HG02759 (cell line): ENCODE data around the gene NALCN.

Experiments
- ATAC-seq: cut with Tn5 transposase; IDR thresholded peaks from one replicate; pipeline ENCODE4 v1.9.1; 2021; ENCODE audit warnings: mild to moderate bottlenecking, moderate library complexity; ENCODE audit not compliant: unreplicated experiment

NALCN gene

DNA sequence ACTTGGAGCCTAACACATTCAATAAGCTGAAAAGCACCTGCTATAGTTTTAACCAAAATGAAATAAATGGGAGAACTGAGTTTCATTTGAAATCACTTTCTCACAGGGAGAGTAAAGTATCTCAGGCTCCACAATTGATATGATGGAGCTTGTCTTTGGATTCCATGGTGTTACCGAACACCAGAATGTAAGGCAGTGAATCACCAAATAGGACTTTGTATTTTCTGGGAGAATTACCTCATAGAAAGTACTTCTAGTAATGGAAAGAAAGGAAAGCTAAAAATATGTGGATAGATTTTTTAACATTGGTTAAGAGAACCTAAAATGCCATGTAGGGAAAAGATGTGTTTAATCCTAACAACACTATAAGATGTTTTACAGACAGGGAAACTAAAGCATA is 123.6 kb downstream of the NALCN start:
- no peak for ATAC-seq

GRCh38 chr13:101291646-101292515 is 124.4 kb downstream of the NALCN start:
- ATAC-seq: no peak

- no peak for ATAC-seq
Measured at GRCh38 chr13:101291206-101291605, 125.1 kb downstream of the NALCN start.

- no peak for ATAC-seq
Measured at GRCh38 chr13:101289764-101290163, 126.5 kb downstream of the NALCN start.

GRCh38 chr13:101283782-101284181 is 132.5 kb downstream of the NALCN start:
- no peak for ATAC-seq

GRCh38 chr13:101272886-101273285 is 143.4 kb downstream of the NALCN start:
- no peak for ATAC-seq

DNA sequence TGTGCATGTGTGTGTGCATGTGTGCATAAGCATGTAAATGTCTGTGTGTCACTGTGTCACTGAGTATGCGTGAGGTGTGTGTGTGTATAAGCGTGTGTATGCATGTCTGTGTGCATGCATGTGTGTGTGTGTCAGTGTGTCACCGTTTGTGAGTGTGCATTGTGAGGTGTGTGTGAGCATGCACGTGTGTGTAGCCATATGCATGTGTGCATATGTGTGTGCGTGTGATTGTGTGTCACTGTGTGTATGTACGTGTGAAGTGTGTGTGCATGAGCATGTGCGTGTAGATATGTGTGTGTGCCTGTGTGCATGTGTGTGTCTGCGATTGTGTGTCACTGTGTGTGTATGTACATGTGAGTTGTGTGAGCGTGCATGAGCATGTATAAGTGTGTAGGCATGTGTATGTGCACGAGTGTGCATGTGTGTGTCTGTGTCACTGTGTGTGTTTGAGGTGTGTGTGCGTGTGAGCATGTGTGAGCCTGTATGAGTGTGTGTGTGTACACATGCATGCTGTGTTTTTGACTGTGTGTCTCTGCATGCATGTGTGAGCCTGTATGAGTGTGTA is 144.5 kb downstream of the NALCN start:
- ATAC-seq: no peak

- ATAC-seq: no peak
Measured at GRCh38 chr13:101267656-101268055, 148.7 kb downstream of the NALCN start.

- no peak for ATAC-seq
Measured at GRCh38 chr13:101265934-101266333, 150.4 kb downstream of the NALCN start.

DNA sequence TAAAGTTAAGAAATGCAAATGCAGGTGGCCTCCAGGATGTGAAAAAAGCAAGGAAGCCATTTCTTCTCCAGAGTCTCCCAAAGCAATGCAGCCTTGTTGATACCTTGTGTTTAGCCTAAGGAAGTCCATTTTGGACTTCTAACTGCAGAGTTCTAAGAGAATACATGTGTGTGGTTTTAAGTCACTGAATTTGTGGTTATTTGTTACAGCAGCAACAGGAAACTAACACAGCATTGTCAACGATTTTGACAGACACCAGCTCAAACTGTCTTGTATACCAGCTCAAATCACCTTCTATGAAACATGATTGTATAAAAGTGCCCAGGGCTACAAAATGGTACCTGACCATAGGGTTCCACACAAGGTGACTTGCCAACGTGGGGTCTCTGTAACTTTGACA is 151.4 kb downstream of the NALCN start:
- no peak for ATAC-seq

GRCh38 chr13:101262306-101262705 is 154.0 kb downstream of the NALCN start:
- peak; percentile 72 for ATAC-seq

DNA sequence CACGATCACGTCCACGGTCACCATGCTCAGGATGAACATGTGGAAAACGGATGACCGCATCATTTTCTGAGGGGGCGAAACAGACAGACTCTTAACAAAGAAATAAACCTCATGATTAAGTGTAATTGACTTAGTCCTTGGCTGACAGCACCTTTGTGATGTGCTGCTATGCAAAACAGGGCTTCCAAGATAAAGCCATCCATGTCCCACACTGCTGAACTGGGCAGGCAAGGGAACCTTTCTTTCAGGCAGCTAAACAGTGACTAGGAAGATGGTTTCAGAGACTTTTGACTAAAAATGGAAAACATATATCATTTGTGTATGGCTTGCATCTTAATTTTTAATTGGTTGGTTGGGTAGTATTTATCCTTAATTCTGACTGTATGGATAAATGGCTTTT is 157.8 kb downstream of the NALCN start:
- no peak for ATAC-seq

DNA sequence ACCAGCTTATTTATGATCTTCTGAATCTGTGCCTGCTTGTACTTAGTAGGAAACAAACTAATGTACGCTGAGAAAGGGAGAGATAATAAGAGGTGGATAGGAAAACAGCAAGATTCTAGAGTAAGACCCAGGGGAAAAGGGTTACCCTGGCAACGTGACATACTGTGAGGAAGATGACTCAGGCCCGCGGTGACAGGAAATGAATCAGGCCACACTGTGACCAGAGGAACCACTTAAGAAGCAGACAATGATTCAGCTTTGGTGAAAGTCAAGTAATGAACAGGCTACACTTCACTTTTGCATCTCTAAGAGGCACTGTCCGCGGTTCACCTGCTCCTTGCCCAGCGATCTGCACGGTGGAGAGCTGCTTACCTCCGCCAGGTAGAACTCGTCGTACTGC is 158.2 kb downstream of the NALCN start:
- peak; percentile 95 for ATAC-seq

DNA sequence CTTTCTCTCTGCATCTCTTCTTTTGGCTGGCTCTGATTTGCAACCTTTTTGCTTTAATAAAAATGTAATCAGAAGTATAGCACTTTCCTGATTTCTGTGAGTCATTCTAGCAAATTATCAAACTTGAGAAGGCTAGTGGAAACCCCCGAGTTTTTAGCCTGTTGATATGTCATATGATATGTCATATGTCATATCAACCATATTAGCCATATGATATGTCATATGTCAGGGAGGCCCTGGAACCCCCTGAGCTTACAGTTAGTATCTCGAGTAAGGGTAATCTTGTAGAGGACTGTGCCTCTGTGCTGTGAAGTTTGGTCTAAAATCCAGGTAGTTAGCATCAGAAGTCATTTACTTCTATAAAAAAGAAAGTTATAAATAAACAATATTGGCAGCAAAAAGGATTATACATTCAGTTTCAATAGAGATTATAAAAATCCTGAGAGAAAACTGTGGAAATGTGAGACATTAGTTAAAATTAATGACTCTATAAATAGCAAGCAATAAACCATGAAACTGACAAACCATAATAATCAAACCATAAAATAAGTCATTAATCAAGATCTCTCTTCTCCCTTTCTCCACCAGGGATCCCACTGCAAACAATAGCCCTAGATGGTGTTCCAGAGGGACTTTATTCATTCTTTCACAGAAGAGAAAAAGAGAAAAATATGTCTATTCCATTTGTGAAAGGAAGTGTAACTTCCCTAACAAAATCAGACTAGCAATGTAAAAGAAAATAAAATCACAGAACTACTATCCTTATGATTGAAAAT is 167.4 kb downstream of the NALCN start:
- ATAC-seq: no peak

DNA sequence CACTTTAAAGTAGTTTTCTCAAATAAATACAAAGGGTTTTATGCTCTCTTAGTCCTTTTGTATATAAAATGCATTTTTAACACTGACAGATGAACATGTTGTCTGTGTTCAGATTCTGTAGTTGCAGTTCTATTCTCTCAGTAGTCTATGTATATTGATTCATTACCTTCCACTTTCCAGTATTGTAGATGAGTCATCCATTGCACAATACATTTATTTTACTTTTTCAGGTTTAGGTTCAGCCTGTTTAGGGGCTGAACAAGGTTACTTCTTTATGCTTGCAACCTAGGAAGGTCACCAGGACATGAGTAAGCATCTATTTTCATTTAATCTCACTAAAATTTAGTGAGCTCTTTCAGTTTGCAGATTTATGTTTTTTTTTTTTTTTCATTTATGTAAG is 173.6 kb downstream of the NALCN start:
- ATAC-seq: no peak

- ATAC-seq: no peak
Measured at GRCh38 chr13:101238555-101238954, 177.8 kb downstream of the NALCN start.

DNA sequence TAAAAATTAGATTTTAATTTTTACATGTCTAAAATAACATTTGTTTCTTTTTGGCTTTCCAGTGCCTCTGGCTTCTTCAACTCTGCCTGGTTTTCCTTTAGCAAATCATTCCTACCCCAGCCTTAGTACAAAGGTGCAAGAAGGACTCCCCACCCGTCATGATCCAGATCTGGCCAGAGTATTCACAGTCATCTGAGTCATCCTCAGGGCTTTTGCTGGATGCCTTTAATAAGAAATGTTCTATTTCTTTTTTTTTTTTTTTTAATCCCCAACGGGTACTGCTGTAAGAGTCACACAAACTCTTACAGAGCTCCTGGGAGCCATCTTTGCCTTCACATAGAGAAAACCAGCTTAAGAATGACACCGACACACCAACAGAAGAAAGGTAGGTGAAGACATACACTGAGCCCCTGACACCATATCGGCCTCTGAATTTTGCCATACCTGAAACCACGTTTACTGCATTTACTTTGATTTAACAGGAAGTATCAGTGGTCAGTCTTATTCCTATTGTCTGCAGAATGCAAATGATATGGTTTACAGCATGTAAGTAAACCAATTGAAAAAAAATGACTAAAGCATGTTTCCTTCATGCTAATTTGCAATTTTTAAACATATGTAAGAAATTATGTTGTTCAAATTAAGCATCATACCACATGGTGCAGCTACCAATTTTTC is 184.4 kb downstream of the NALCN start:
- no peak for ATAC-seq

DNA sequence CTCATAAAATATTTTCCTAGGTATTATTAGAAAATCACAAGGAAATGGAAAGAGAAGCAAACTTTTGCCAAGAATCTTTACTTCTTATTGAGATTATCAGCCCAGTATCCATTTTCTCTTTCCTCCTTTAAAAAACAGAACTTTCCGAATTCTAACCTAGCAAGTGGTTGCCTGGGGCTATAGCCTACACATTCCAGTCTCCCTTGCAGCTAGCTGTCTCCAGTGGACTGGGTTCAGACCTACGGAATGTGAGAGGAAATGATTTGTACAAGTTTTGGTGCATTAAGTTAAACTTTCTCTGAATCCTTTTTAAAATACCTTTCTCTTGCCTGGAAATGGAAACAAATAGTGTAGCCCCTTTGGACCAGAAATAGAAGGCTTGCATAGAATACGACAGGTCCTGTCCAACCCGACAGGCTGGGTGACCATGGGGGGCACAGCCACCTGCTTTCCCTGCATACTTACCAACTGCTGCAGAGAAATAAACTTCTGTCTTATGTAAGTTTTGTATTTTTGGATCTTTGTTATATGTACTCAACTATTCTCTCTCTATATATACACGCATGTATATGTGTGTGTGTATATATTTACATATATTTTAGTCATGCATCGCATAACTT is 185.9 kb downstream of the NALCN start:
- no peak for ATAC-seq

DNA sequence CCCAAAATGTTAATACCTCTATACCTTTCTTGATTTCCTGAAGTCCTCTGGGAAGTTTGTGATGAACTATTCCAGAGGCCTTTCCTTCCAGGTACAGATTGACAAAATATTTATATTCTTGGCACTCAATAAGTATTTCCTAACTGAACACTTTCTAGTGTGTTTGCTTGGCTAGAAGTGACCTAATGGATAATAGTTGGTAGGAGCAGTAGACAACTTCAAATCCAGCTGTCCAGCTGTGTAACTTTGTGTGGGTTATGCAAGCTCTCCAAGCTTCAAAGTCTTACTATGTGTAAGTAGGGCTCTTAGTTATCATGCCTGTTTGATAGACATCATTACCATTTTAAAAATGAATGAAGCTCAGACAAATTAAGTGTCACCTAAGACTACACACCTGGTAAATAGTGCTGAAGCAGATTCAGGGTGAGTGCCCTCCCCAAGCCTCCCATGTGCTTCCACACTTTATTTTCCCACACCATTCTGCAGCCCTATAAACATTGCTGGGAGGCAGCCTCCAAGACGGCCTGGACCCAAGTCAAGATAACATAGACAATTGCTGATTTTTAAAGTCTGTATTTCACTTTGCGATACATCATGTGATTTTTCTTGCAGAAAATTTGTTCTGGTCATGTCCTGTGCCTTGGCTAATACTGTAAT is 196.6 kb downstream of the NALCN start:
- ATAC-seq: no peak

DNA sequence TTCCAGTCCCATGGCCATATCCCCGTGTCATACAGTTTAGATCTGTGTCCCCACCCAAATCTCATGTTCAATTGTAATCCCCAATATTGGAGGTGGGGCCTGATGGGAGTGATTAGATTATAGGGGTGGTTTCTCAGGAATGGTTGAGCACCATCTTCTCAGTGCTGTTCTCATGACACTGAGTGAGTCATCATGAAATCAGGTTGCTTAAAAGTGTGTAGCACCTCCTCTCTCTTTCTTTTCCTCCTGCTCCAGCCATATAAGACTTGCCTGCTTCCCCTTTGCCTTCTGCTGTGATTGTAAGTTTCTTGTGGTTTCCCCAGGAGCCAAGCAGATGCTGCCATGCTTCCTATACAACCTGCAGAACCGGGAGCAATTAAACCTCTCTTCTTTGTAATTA is 197.8 kb downstream of the NALCN start:
- ATAC-seq: no peak
